Retinal pigment epithelial cell (primary cell): ENCODE data around the gene IZUMO1.

Experiments used
- DNase-seq: peaks from one replicate; pipeline ENCODE4 v3.0.0-alpha.2; 2010; ENCODE audit warnings: low read depth
- H3K4me3 ChIP-seq: 2 replicates; pipeline ENCODE4 v1.5.1; 2011; ENCODE audit warnings: mild to moderate bottlenecking, low read length, control low read depth, moderate library complexity
- CTCF ChIP-seq: conservative IDR thresholded peaks from 2 replicates; pipeline ENCODE4 v1.5.1; 2011; ENCODE audit warnings: low read depth, low read length, control low read depth, inconsistent platforms

IZUMO1 gene

GRCh38 chr19:48750351-48750750 is 3.6 kb upstream of the IZUMO1 start:
- DNase-seq, result no peak
- no peak overlapping the region for H3K4me3 ChIP-seq
- no peak for TF ChIP-seq CTCF

DNA sequence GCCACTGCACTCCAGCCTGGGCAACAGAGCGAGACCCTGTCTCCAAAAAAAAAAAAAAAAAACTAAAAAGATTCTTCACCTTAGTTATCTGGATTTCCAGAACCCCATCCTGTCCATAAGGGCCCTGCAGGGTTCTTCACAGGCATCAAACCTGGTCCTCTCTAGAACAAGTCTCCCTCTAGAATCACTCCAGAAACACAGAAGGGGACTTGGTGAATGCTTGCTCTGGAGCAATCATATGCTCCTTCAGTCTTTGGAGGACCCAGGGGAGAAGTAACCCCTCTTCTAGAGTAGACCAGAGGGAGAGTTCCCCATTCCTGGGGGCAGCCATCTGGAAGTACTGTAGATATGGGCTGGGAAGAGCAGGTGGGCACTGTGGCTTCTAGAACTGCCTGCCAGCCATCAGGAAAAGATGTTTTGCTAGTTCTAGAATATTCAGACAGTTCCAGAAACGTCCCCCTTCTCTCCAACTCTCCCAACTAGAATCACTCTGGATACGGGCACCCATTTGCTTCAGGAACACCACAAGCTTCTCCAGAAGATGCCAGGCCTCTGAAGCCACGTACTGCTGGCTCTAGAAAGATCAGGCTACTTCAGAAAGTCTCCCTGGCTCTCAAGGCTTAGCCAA is 3.0 kb upstream of the IZUMO1 start:
- H3K4me3 ChIP-seq, result no peak overlapping the region
- no peak for TF ChIP-seq CTCF
- no peak for DNase-seq

DNA sequence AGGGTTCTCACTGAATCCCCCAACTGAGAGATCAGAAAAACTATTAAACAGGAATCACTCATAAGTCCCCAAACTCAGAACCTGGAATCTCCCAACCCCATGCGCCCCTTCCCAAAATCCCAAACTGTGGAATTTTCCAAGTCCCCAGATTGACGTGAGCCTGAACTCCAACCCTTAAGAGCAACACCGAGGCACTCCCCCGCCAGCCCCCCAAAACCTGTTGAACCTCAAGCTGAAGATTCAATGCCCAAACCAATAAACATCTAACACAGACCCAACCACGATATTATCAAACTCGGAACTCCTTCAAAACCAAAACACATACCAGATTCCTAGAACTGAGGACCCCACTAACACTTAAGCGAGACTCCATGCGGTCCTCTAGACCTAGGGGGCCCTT is 599 bp downstream of the IZUMO1 start:
- H3K4me3 ChIP-seq, result peak overlapping the region; percentile 79
- TF ChIP-seq CTCF, result no peak
- DNase-seq, result no peak

GRCh38 chr19:48745208-48745995 is 1.3 kb downstream of the IZUMO1 start:
- peak overlapping the region; percentile 21 for H3K4me3 ChIP-seq
- TF ChIP-seq CTCF, result no peak
- DNase-seq, result no peak

DNA sequence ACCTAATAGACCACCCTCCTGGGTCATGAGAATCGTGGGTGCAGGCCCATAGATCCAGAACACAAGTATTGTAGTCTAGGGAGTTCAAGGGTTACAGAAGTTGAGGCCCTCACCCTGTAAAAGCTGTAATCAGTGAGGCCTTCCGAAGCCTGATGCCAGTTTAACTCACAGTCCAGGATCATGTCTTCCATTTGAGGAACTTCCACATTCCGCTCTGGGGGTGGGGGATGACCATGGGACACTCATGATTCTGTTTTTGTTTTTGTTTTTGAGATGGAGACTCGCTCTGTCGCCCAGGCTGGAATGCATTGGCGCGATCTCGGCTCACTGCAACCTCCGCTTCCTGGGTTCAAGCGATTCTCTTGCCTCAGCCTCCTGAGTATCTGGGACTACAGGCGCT is 4.6 kb downstream of the IZUMO1 start:
- H3K4me3 ChIP-seq, result no peak overlapping the region
- no peak for DNase-seq
- no peak for TF ChIP-seq CTCF

- no peak for DNase-seq
- no peak overlapping the region for H3K4me3 ChIP-seq
- TF ChIP-seq CTCF, result no peak
Measured at GRCh38 chr19:48741129-48741999, 5.3 kb downstream of the IZUMO1 start.
